MCF 10A (cell line): Measurements from ENCODE around the gene TNS3. TPM values are rescaled to one million over a fixed set of nuclear protein-coding genes. Genes with fewer than 3 reads are reported as not detected.
A peak's percentile ranks its signal among the peaks of the same experiment; 100 is the strongest.

ENCODE experiments used
- BruUV-seq: library from RNA; stranded (reverse); fragments of 400-500 nt; replicated peaks from 2 replicates; lab custom pipeline; 2021; lab: Mats Ljungman, UMichigan
- CTCF ChIA-PET: fragments of 300-600 bp; sonication (Branson Sonifier 250); formaldehyde crosslinking; extraction: SDS; loops from one replicate; lab custom pipeline; 2021; ENCODE audit warnings: antibody characterized with exemption, inconsistent platforms; lab: Yijun Ruan, JAX
- POLR2A ChIA-PET: fragments of 300-600, 350-650 bp; sonication (Branson Sonifier 250); formaldehyde crosslinking; extraction: SDS; loops from one replicate; lab custom pipeline; 2020; ENCODE audit warnings: antibody characterized with exemption, inconsistent platforms; lab: Yijun Ruan, JAX
- DNase-seq: peaks from one replicate; pipeline ENCODE4 v3.0.0-alpha.2; 2018; ENCODE audit not compliant: unreplicated experiment
- H3K27ac Mint-ChIP-seq: one replicate; pipeline ENCODE4 v1.8.0; 2022; ENCODE audit warnings: mild to moderate bottlenecking, low read depth, mixed read lengths; ENCODE audit not compliant: unreplicated experiment
- H3K27me3 Mint-ChIP-seq: one replicate; pipeline ENCODE4 v1.8.0; 2022; ENCODE audit warnings: mixed read lengths; ENCODE audit not compliant: insufficient read depth, unreplicated experiment
- H3K36me3 Mint-ChIP-seq: one replicate; pipeline ENCODE4 v1.8.0; 2022; ENCODE audit warnings: mild to moderate bottlenecking, moderate library complexity, mixed read lengths; ENCODE audit not compliant: insufficient read depth, unreplicated experiment
- H3K4me1 Mint-ChIP-seq: one replicate; pipeline ENCODE4 v1.8.0; 2022; ENCODE audit warnings: mixed read lengths; ENCODE audit not compliant: insufficient read depth, unreplicated experiment
- H3K4me3 Mint-ChIP-seq: one replicate; pipeline ENCODE4 v1.8.0; 2022; ENCODE audit warnings: mild to moderate bottlenecking, moderate library complexity, mixed read lengths; ENCODE audit not compliant: unreplicated experiment
- H3K9me3 Mint-ChIP-seq: one replicate; pipeline ENCODE4 v1.8.0; 2022; ENCODE audit warnings: mixed read lengths; ENCODE audit not compliant: unreplicated experiment
- intact Hi-C: fragments of 100-400 bp; cut with micrococcal nuclease; formaldehyde crosslinking; loops from 2 replicates; pipeline ENCODE4 v1.14.1; 2022
- total RNA-seq: library from RNA; stranded (reverse); gene quantifications from 2 replicates; pipeline ENCODE4 v1.2.3, GENCODE V29; 2022
- TF ChIP-seq, protein P1 (sequence below): fragments of 200-600 bp; IDR thresholded peaks from one replicate; pipeline ENCODE4 v1.8.0; 2022; ENCODE audit warnings: antibody characterized with exemption, mild to moderate bottlenecking; ENCODE audit not compliant: unreplicated experiment

Gene TNS3
- total RNA-seq, 1 experiment from 2014 or later, result 30.1 TPM

GRCh38 chr7:47258798-47259197 lies 323.1 kb downstream of the TNS3 start:
- CTCF ChIA-PET, result interaction anchor here (0.6 to 4.1 kb wide), 4 partner anchors 8 to 540 kb away, joined by 3 to 27 read pairs (median 5); no protein-coding TSS in a partner anchor
- peaks cover 6% of the 10 kb centered on the region for H3K4me1 Mint-ChIP-seq

GRCh38 chr7:47256016-47256415 lies 325.9 kb downstream of the TNS3 start:
- CTCF ChIA-PET, result interaction anchor here (0.6 to 4.1 kb wide), 13 partner anchors 8 to 1339 kb away, joined by 3 to 27 read pairs (median 3); no protein-coding TSS in a partner anchor
- intact Hi-C loops, result no loop called here
- POLR2A ChIA-PET, result no interaction called here

More at GRCh38 chr7:47258798-47259197, 323.1 kb downstream of the TNS3 start:
- peak; percentile 29 for DNase-seq
- Mint-ChIP-seq H3K4me3 (no peak overlapping the region), H3K27ac (no peak overlapping the region), H3K9me3 (peaks cover 7% of the 10 kb centered on the region), H3K27me3 (no peaks in the 10 kb centered on the region), H3K36me3 (no peaks in the 10 kb centered on the region)
- intact Hi-C loops, result no loop called here
- BruUV-seq, result no TSS peak
- POLR2A ChIA-PET, result interaction anchor here (1.0 kb wide), 1 partner anchor 11 kb away, joined by 3 read pairs; no protein-coding TSS in a partner anchor
- TF ChIP-seq, protein P1, sequence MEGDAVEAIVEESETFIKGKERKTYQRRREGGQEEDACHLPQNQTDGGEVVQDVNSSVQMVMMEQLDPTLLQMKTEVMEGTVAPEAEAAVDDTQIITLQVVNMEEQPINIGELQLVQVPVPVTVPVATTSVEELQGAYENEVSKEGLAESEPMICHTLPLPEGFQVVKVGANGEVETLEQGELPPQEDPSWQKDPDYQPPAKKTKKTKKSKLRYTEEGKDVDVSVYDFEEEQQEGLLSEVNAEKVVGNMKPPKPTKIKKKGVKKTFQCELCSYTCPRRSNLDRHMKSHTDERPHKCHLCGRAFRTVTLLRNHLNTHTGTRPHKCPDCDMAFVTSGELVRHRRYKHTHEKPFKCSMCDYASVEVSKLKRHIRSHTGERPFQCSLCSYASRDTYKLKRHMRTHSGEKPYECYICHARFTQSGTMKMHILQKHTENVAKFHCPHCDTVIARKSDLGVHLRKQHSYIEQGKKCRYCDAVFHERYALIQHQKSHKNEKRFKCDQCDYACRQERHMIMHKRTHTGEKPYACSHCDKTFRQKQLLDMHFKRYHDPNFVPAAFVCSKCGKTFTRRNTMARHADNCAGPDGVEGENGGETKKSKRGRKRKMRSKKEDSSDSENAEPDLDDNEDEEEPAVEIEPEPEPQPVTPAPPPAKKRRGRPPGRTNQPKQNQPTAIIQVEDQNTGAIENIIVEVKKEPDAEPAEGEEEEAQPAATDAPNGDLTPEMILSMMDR, result no peak

GRCh38 chr7:47255441-47255840 lies 326.5 kb downstream of the TNS3 start:
- intact Hi-C loops, result loop anchor here (2.0 kb wide), 2 partner anchors 1333 to 1365 kb away; no protein-coding TSS in a partner anchor
- ChIA-PET POLR2A (interaction anchor here (0.6 kb wide), 1 partner anchor 613 kb away, joined by 3 read pairs; no protein-coding TSS in a partner anchor), CTCF (interaction anchor here (0.6 to 4.1 kb wide), 13 partner anchors 9 to 1338 kb away, joined by 3 to 27 read pairs (median 3); no protein-coding TSS in a partner anchor)

More at GRCh38 chr7:47256016-47256415, 325.9 kb downstream of the TNS3 start:
- no TSS peak for BruUV-seq
- Mint-ChIP-seq H3K27me3 (no peaks in the 10 kb centered on the region), H3K4me3 (no peak overlapping the region), H3K9me3 (peaks cover 7% of the 10 kb centered on the region), H3K27ac (no peak overlapping the region), H3K36me3 (no peaks in the 10 kb centered on the region), H3K4me1 (peaks cover 6% of the 10 kb centered on the region)
- no peak for DNase-seq
- TF ChIP-seq, protein P1, result no peak

GRCh38 chr7:47255007-47255406 lies 326.9 kb downstream of the TNS3 start:
- Mint-ChIP-seq H3K27me3 (no peaks in the 10 kb centered on the region), H3K4me3 (no peak overlapping the region), H3K9me3 (peaks cover under 1% of the 10 kb centered on the region), H3K36me3 (no peaks in the 10 kb centered on the region), H3K4me1 (peaks cover 6% of the 10 kb centered on the region), H3K27ac (no peak overlapping the region)
- TF ChIP-seq, protein P1, result no peak
- DNase-seq, result no peak
- intact Hi-C loops, result loop anchor here (2.0 kb wide), 2 partner anchors 1332 to 1364 kb away; no protein-coding TSS in a partner anchor
- POLR2A ChIA-PET, result interaction anchor here (0.6 to 1.0 kb wide), 2 partner anchors 604 to 613 kb away, joined by 3 read pairs; no protein-coding TSS in a partner anchor
- no TSS peak for BruUV-seq
- CTCF ChIA-PET, result interaction anchor here (0.6 to 4.1 kb wide), 10 partner anchors 9 to 1337 kb away, joined by 3 to 27 read pairs (median 3); no protein-coding TSS in a partner anchor

More at GRCh38 chr7:47255441-47255840, 326.5 kb downstream of the TNS3 start:
- peaks cover 5% of the 10 kb centered on the region for H3K9me3 Mint-ChIP-seq
- TF ChIP-seq, protein P1, result no peak
- no peak for DNase-seq
- H3K27me3 Mint-ChIP-seq, result no peaks in the 10 kb centered on the region
- H3K27ac Mint-ChIP-seq, result no peak overlapping the region
- H3K4me1 Mint-ChIP-seq, result peaks cover 6% of the 10 kb centered on the region
- no peaks in the 10 kb centered on the region for H3K36me3 Mint-ChIP-seq
- H3K4me3 Mint-ChIP-seq, result peak overlapping the region; percentile 11
- BruUV-seq, result no TSS peak
